DND-41 (cell line): Measurements from ENCODE around the gene GPRIN1.

ENCODE experiments used
- EZH2 ChIP-seq: IDR thresholded peaks from 3 replicates; pipeline ENCODE4 v1.6.1; 2012; ENCODE audit warnings: borderline replicate concordance, low read depth, mild to moderate bottlenecking, moderate library complexity, low read length, inconsistent platforms; ENCODE audit not compliant: severe bottlenecking
- TF ChIP-seq, protein P1 (sequence below): IDR thresholded peaks from 2 replicates; pipeline ENCODE4 v1.5.1; 2012; ENCODE audit warnings: borderline replicate concordance, low read length, moderate library complexity, mild to moderate bottlenecking; ENCODE audit not compliant: poor library complexity, severe bottlenecking; ENCODE audit errors: extremely low read depth

DNA sequence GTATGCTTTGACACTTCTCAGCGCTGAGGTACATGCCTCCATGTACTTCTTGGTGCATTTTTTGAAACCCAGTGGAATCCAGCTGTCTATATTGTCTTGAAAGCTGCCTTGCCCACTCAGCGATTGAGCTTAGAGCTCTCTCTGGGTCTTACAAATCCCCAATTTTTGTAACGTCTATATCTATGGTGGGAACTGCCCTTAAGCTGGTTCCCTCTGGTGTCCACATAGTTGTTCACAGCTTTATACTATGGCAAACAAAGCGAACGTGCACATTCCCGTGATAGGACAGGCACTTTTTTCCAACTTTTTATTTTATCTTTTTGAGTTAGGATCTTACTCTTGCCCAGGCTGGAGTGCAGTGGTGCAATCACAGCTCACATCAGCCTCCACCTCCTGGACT, 39.9 kb downstream of the GPRIN1 start:
- TF ChIP-seq, protein P1, sequence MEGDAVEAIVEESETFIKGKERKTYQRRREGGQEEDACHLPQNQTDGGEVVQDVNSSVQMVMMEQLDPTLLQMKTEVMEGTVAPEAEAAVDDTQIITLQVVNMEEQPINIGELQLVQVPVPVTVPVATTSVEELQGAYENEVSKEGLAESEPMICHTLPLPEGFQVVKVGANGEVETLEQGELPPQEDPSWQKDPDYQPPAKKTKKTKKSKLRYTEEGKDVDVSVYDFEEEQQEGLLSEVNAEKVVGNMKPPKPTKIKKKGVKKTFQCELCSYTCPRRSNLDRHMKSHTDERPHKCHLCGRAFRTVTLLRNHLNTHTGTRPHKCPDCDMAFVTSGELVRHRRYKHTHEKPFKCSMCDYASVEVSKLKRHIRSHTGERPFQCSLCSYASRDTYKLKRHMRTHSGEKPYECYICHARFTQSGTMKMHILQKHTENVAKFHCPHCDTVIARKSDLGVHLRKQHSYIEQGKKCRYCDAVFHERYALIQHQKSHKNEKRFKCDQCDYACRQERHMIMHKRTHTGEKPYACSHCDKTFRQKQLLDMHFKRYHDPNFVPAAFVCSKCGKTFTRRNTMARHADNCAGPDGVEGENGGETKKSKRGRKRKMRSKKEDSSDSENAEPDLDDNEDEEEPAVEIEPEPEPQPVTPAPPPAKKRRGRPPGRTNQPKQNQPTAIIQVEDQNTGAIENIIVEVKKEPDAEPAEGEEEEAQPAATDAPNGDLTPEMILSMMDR: no peak
- no peak for TF ChIP-seq EZH2
